Measurements from ENCODE around the gene TRIM66.

The TRIM66 gene

GRCh38 chr11:8685306-8685705 lies 2.8 kb upstream of the TRIM66 start:
- no peak for TF ChIP-seq CTCF (IDR thresholded peaks at IDR 0.05; ENCODE audit: low read depth, low read length)
- no peak for DNase-seq (ENCODE audit: extremely low read depth, low read depth)

GRCh38 chr11:8684600-8685290 lies 2.3 kb upstream of the TRIM66 start:
- no peak for TF ChIP-seq CTCF (IDR thresholded peaks at IDR 0.05; ENCODE audit: low read depth, low read length)
- no peak for DNase-seq (ENCODE audit: extremely low read depth, low read depth)

- TF ChIP-seq CTCF (IDR thresholded peaks at IDR 0.05; ENCODE audit: low read depth, low read length) = no peak
- DNase-seq (ENCODE audit: extremely low read depth, low read depth) = no peak
Observed at GRCh38 chr11:8683115-8683807, 796 bp upstream of the TRIM66 start.

GRCh38 chr11:8681837-8682302 lies 595 bp downstream of the TRIM66 start:
- TF ChIP-seq CTCF (IDR thresholded peaks at IDR 0.05; ENCODE audit: low read depth, low read length) = no peak
- no peak for DNase-seq (ENCODE audit: extremely low read depth, low read depth)

GRCh38 chr11:8679006-8679405 lies 3.5 kb downstream of the TRIM66 start:
- TF ChIP-seq CTCF (IDR thresholded peaks at IDR 0.05; ENCODE audit: low read depth, low read length) = no peak

GRCh38 chr11:8676458-8676857 lies 6.0 kb downstream of the TRIM66 start:
- DNase-seq (ENCODE audit: extremely low read depth, low read depth) = no peak
- TF ChIP-seq CTCF (IDR thresholded peaks at IDR 0.05; ENCODE audit: low read depth, low read length) = no peak

More at GRCh38 chr11:8679006-8679405, 3.5 kb downstream of the TRIM66 start:
- DNase-seq (ENCODE audit: extremely low read depth, low read depth) = no peak

- no peak for DNase-seq (ENCODE audit: extremely low read depth, low read depth)
- TF ChIP-seq CTCF (IDR thresholded peaks at IDR 0.05; ENCODE audit: low read depth, low read length) = no peak
Observed at GRCh38 chr11:8674859-8675258, 7.6 kb downstream of the TRIM66 start.

All from AG09319 (cell line).